Hematopoietic multipotent progenitor cell (in vitro differentiated cells): ENCODE results near the gene NOXRED1. TPM values are rescaled to one million over a fixed set of nuclear protein-coding genes. Genes with fewer than 3 reads are reported as not detected.

ENCODE experiments used
- DNase-seq, 3 donors: peaks; one replicate each; pipeline ENCODE4 v3.0.0-alpha.2; 2011 to 2015; ENCODE audit warnings: low read depth in 2 of 3, low spot score in 2 of 3
- total RNA-seq: library from RNA; depleted of rRNA; stranded (reverse); fragments of >200 nt; gene quantifications from one replicate; pipeline ENCODE4 v1.2.3, GENCODE V29; 2012

The NOXRED1 gene
- total RNA-seq, 1 donor, result 0.27 TPM

GRCh38 chr14:77409131-77409533, 14.2 kb downstream of the NOXRED1 start:
- peak in 2 of 3 donors; percentile 31 to 52 for DNase-seq

GRCh38 chr14:77407158-77407557, 16.2 kb downstream of the NOXRED1 start:
- peak in 2 of 3 donors; percentile 74 to 83 for DNase-seq

- peak in 2 of 3 donors; percentile 29 to 56 for DNase-seq
These were observed 16.6 kb downstream of the NOXRED1 start for GRCh38 chr14:77406718-77407117.

GRCh38 chr14:77406086-77406485, 17.2 kb downstream of the NOXRED1 start:
- DNase-seq, result no peak

- no peak for DNase-seq
These were observed 19.6 kb downstream of the NOXRED1 start for GRCh38 chr14:77403768-77404167.

GRCh38 chr14:77400216-77400615, 23.1 kb downstream of the NOXRED1 start:
- DNase-seq, result no peak

GRCh38 chr14:77390188-77390587, 33.1 kb downstream of the NOXRED1 start:
- no peak for DNase-seq

- no peak for DNase-seq
These were observed 44.6 kb downstream of the NOXRED1 start for GRCh38 chr14:77378701-77379100.

- no peak for DNase-seq
These were observed 45.9 kb downstream of the NOXRED1 start for GRCh38 chr14:77377502-77377844.

GRCh38 chr14:77376771-77377501, 46.4 kb downstream of the NOXRED1 start, which contains the start of the genes SAMD15 and TMED8:
SAMD15 (plus strand) TSS chr14:77377379; CDS start chr14:77377419, 40 bp downstream.
TMED8 (minus strand) TSS chr14:77377094; CDS start chr14:77377053, 41 bp downstream.
- DNase-seq, result peak; percentile 65 to 87 (median 86)

GRCh38 chr14:77375973-77376770, 47.2 kb downstream of the NOXRED1 start:
- DNase-seq, result peak in 1 of 3 donors; percentile 28

- peak in 2 of 3 donors; percentile 37 to 57 for DNase-seq
These were observed 48.0 kb downstream of the NOXRED1 start for GRCh38 chr14:77375164-77375950.

GRCh38 chr14:77372304-77372841, 51.0 kb downstream of the NOXRED1 start:
- peak in 2 of 3 donors; percentile 26 to 36 for DNase-seq

- DNase-seq, result no peak
These were observed 54.0 kb downstream of the NOXRED1 start for GRCh38 chr14:77369285-77369684.

- DNase-seq, result no peak
These were observed 59.2 kb downstream of the NOXRED1 start for GRCh38 chr14:77364146-77364545.

GRCh38 chr14:77359626-77360025, 63.7 kb downstream of the NOXRED1 start:
- no peak for DNase-seq

- no peak for DNase-seq
These were observed 66.4 kb downstream of the NOXRED1 start for GRCh38 chr14:77356899-77357298.

GRCh38 chr14:77355811-77356210, 67.5 kb downstream of the NOXRED1 start:
- no peak for DNase-seq

- no peak for DNase-seq
These were observed 69.7 kb downstream of the NOXRED1 start for GRCh38 chr14:77353469-77354141.

- DNase-seq, result peak in 2 of 3 donors; percentile 54 to 83
These were observed 75.6 kb downstream of the NOXRED1 start for GRCh38 chr14:77347751-77348150.
